Activated naive CD4-positive, alpha-beta T cell treated with anti-CD3 and anti-CD28 coated beads, Interleukin-2, amount 50 U/mL, for 72 hours (primary cell): ENCODE measurements around the gene EDC4. TPM values are rescaled to one million over a fixed set of nuclear protein-coding genes. Genes with fewer than 3 reads are reported as not detected.

Experiments
- ATAC-seq, 2 donors: fragments of 150-1000 bp; cut with Tn5 transposase; 2 replicates each; pipeline ENCODE4 v1.10.0; 2021; ENCODE audit warnings: mild to moderate bottlenecking in 2 of 2, moderate library complexity in 2 of 2
- DNase-seq, 2 donors: peaks; one replicate each; pipeline ENCODE4 v3.0.0; 2021 to 2022; ENCODE audit warnings: low spot score in 2 of 2
- H3K27ac Mint-ChIP-seq, 2 donors: one replicate each; pipeline ENCODE4 v1.8.0; 2022; ENCODE audit warnings: mild to moderate bottlenecking in 2 of 2, mixed read lengths in 2 of 2
- H3K36me3 Mint-ChIP-seq, 2 donors: one replicate each; pipeline ENCODE4 v1.8.0; 2022; ENCODE audit warnings: mixed read lengths in 2 of 2
- H3K9me3 Mint-ChIP-seq, 2 donors: one replicate each; pipeline ENCODE4 v1.8.0; 2022; ENCODE audit warnings: mixed read lengths in 2 of 2
- total RNA-seq, 2 donors: library from RNA; stranded (reverse); gene quantifications; one replicate each; pipeline ENCODE4 v1.2.3, GENCODE V29; 2022

EDC4 gene
- total RNA-seq, 2 donors from 2014 or later: 108 to 117 TPM

GRCh38 chr16:67915831-67916723, 43.2 kb downstream of the EDC4 start:
- no peak for DNase-seq
- no peaks in the 10 kb centered on the region for H3K9me3 Mint-ChIP-seq
- ATAC-seq: no peak
- peak overlapping the region in 1 of 2 donors; percentile 34 for H3K27ac Mint-ChIP-seq
- no peaks in the 10 kb centered on the region for H3K36me3 Mint-ChIP-seq

DNA sequence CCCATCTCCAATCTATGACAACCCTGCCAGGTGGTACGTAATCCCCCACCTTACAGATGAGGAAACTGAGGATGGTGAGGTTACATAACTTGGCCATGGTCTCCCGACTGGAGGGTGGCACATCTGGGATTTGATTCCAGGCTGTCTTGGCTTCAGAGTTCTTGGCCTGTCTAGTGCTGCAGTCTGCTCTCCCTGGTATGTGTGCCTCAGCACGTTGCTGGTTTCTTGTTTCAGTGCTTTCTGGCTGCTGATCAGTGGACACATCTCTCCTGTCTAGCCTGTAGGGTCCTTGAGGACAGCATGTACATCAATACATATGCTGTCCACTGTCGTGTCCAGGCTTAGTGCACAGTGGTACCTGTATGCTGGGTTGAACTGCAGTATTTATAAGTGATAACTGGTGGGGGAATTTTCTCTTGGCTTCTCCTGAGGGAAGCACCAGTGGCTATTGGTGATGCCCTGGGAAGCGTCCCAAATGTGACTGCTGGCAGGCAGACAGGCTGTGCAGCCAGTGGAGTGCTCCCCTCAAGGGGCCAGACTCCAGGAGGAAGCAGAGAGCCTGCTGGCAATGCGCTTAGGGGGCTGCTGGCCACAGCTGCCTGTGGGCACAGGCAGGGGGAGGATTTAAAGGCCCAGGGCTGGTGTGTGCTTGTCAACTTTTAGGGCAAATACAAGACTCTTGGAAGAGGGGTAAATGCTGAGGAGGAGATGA, 44.4 kb downstream of the EDC4 start:
- Mint-ChIP-seq H3K36me3 (no peaks in the 10 kb centered on the region), H3K9me3 (no peaks in the 10 kb centered on the region)
- peak in 1 of 2 donors; percentile 20 for ATAC-seq

DNA sequence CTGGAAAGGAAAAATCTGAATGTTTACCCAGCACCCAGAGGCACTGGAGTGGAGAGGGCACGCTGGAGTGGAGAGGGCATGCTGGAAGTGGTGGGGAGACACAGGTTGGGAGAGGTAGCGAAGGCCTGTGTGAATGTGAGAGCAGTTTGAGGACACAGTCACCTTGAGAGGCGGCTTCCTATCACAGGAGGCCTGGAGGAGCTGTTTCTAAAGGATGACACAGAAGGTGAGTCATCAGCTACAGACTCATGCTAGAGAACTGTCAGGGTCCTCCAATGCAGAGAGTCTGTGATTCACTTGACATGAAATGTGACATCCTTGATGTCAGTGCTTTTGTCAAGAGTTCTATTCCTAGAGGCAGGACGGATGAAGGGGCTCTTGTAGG, 45.0 kb downstream of the EDC4 start:
- no peaks in the 10 kb centered on the region for H3K9me3 Mint-ChIP-seq
- ATAC-seq: peak; percentile 100

More for the DNA sequence above, 44.4 kb downstream of the EDC4 start:
- H3K27ac Mint-ChIP-seq: peak overlapping the region; percentile 93 to 94
- DNase-seq: no peak

DNA sequence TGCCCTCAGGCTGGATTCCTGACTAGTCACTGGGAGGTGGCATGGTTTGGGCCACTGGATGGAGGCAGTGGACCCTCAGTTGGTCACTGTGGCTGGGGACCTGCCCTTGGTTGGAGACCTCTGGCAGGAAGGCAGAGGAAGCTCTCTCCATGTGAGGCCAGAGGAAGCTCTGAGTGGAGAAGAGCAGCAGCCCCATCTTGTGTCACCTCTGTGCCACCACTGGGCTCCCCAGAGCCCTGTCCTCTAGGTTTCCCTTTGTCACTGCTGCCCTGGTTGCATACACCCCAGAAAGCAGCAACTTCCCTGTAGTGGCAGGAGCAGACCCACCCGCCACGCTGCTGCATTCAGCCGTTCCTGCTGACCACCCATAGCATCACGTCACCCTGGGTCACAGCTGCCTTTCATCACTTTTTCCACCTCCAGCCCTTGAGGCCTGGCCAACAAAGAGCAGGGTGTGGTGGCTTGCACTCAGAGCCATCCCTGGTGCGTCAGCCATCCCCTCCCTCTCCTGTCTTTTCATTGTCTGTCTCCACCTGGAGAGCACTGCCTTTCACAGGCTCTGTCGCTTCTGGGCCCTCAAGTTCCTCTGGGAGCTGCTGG, 46.9 kb downstream of the EDC4 start:
- Mint-ChIP-seq H3K9me3 (no peaks in the 10 kb centered on the region), H3K36me3 (no peaks in the 10 kb centered on the region), H3K27ac (peak overlapping the region in 1 of 2 donors; percentile 93)
- no peak for ATAC-seq
- DNase-seq: no peak

More for the DNA sequence above, 45.0 kb downstream of the EDC4 start:
- peak in 1 of 2 donors; percentile 51 for DNase-seq
- H3K27ac Mint-ChIP-seq: peak overlapping the region; percentile 93 to 94
- H3K36me3 Mint-ChIP-seq: no peaks in the 10 kb centered on the region

- H3K27ac Mint-ChIP-seq: peak overlapping the region; percentile 91 to 97
Measured at GRCh38 chr16:67922221-67922620, 49.4 kb downstream of the EDC4 start.

DNA sequence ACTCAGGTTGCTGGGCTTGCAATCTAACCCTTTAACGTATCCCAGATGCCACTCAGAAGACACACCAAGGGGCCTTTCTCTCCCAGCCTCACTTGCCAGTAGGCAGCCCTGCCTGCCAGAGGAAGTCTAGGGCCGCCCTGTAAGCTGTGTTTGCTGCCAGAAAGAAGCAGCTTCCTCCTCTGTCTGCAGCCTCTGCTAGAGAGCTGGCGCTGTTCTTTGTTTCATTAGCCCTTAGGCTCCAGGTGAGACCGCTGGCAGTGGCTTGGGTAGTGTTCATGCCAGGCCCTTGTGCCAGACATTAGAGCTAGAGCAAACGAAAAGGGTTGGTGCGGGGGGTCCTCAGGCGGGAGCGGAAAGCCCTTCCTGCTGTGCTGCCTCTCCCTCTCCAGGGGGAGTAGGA, 49.9 kb downstream of the EDC4 start:
- H3K36me3 Mint-ChIP-seq: no peaks in the 10 kb centered on the region
- H3K27ac Mint-ChIP-seq: peak overlapping the region; percentile 79 to 91
- DNase-seq (no peak), ATAC-seq (no peak)
- no peaks in the 10 kb centered on the region for H3K9me3 Mint-ChIP-seq

More at GRCh38 chr16:67922221-67922620, 49.4 kb downstream of the EDC4 start:
- Mint-ChIP-seq H3K9me3 (no peaks in the 10 kb centered on the region), H3K36me3 (no peaks in the 10 kb centered on the region)
- DNase-seq (no peak), ATAC-seq (no peak)

- Mint-ChIP-seq H3K27ac (peak overlapping the region; percentile 79 to 91), H3K9me3 (no peaks in the 10 kb centered on the region)
Measured at GRCh38 chr16:67923414-67924116, 50.7 kb downstream of the EDC4 start.

DNA sequence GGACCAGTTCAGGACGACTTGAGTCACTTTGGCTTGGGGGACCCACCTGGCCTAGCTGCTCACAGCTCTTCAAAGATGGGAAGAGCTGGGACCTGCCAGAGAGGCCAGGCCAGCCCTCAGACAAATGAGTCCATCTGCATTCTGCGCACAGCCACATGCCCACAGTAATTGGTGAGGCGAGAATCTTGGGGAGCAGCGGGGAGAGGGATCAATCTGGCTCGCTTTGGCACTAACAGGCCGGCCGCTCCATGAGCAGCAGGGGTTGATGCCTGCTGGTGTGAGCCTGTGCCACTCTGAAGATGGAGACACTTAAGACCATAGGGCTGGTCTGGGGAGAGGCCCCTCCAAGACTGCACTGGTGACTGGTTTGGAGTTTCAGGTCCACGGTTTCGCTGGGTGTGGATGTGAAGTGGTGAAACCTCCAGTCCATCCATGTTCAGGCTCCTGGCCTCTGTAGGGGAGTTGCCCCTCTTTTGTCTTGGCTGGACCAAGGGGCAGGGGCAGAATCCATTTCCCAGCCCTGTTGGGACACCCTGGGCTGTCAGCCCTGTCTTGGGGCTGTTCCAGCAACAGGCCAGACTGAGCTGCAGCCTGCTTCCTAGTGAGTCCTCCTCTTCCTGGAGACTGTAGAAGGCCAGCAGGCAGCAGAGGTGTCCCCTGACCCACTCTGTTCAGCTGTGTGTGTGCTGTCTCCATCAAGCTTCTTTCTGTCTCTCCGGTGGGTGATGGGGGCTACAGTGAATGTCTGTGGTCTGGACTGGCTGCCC, 51.5 kb downstream of the EDC4 start:
- Mint-ChIP-seq H3K36me3 (no peaks in the 10 kb centered on the region), H3K27ac (peak overlapping the region; percentile 29 to 91), H3K9me3 (no peaks in the 10 kb centered on the region)
- DNase-seq (no peak), ATAC-seq (no peak)

More at GRCh38 chr16:67923414-67924116, 50.7 kb downstream of the EDC4 start:
- ATAC-seq (no peak), DNase-seq (no peak)
- H3K36me3 Mint-ChIP-seq: no peaks in the 10 kb centered on the region

- Mint-ChIP-seq H3K27ac (peak overlapping the region; percentile 29 to 76), H3K36me3 (no peaks in the 10 kb centered on the region), H3K9me3 (no peaks in the 10 kb centered on the region)
- ATAC-seq: no peak
- DNase-seq: no peak
Measured at GRCh38 chr16:67926181-67926750, 53.4 kb downstream of the EDC4 start.

GRCh38 chr16:67927131-67927941, 54.5 kb downstream of the EDC4 start:
- DNase-seq (no peak), ATAC-seq (no peak)
- H3K36me3 Mint-ChIP-seq: no peaks in the 10 kb centered on the region
- peak overlapping the region in 1 of 2 donors; percentile 76 for H3K27ac Mint-ChIP-seq
- no peaks in the 10 kb centered on the region for H3K9me3 Mint-ChIP-seq

GRCh38 chr16:67928147-67928546, 55.3 kb downstream of the EDC4 start:
- H3K9me3 Mint-ChIP-seq: no peaks in the 10 kb centered on the region
- peak; percentile 5 to 6 for ATAC-seq
- peak overlapping the region; percentile 68 to 76 for H3K27ac Mint-ChIP-seq
- no peaks in the 10 kb centered on the region for H3K36me3 Mint-ChIP-seq
- no peak for DNase-seq

- Mint-ChIP-seq H3K9me3 (no peaks in the 10 kb centered on the region), H3K27ac (peak overlapping the region in 1 of 2 donors; percentile 76), H3K36me3 (peaks cover 3% of the 10 kb centered on the region in 2 donors)
- DNase-seq (peak; percentile 78 to 84), ATAC-seq (peak; percentile 83 to 85)
Measured at GRCh38 chr16:67928561-67929364, 55.9 kb downstream of the EDC4 start.

DNA sequence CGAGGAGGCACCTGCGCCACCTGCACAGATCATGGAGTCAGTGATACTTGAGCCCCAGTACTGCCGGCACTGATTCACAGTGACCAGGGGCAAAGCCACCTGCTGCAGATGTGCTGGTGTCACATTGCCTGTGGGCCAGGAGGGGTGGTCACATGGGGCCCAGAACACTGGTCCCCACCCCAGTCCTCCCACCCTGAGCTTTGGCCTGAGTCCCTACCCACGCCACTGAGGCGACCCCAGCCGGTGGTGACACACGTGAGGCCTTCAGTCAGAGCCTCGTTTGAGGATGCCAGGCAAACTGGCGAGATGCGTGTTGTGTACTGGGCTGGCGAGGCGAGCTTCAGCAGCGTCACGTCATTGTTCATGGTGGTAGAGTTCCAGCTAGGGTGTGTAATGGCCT, 57.3 kb downstream of the EDC4 start:
- ATAC-seq (no peak), DNase-seq (no peak)
- H3K9me3 Mint-ChIP-seq: no peaks in the 10 kb centered on the region
- peaks cover 12 to 16% of the 10 kb centered on the region in 2 donors for H3K36me3 Mint-ChIP-seq
- H3K27ac Mint-ChIP-seq: no peak overlapping the region

DNA sequence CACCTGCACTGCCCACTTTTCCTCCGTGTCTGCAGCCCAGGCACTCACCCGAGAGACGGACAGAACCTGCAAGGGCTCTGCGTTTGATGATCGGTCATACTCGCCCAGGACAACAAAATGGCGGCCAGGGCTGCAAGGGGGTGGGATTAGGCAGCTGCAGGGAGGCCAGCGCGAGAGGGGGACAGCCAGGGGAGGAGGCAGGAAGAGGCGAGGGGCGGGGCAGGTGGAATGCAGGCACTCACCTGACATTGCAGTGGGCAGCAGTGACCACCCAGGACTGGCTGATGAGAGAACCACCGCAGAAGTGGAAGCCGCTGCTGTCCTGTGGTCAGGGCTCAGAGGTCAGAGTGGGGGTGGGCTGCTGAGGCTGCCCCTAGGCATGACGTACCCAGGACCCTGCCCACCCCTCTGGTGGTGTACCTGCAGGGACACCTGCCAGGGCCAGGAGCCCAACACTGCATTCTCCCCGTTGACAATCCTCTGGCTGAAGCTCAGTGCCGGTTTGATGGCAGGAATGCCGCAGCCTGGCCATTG, 57.9 kb downstream of the EDC4 start:
- DNase-seq (no peak), ATAC-seq (no peak)
- Mint-ChIP-seq H3K27ac (peak overlapping the region in 1 of 2 donors; percentile 71), H3K36me3 (peaks cover 18 to 21% of the 10 kb centered on the region in 2 donors), H3K9me3 (no peaks in the 10 kb centered on the region)
